GM10266 (cell line): ENCODE data around the gene TSPO.
"Not testable (repeated sequence)": the region's sequence is repeated elsewhere in the genome, so short reads cannot be mapped to it uniquely, and the experiment has no call there.

Experiments
- DNase-seq: peaks from one replicate; pipeline ENCODE4 v3.0.0; 2012; ENCODE audit errors: extremely low spot score
- TF ChIP-seq, protein P1 (sequence below): IDR thresholded peaks from 2 replicates; pipeline ENCODE4 v1.5.1; 2012; ENCODE audit warnings: mild to moderate bottlenecking, low read depth; ENCODE audit not compliant: control insufficient read depth, insufficient read depth; ENCODE audit errors: missing control alignments

The TSPO gene

DNA sequence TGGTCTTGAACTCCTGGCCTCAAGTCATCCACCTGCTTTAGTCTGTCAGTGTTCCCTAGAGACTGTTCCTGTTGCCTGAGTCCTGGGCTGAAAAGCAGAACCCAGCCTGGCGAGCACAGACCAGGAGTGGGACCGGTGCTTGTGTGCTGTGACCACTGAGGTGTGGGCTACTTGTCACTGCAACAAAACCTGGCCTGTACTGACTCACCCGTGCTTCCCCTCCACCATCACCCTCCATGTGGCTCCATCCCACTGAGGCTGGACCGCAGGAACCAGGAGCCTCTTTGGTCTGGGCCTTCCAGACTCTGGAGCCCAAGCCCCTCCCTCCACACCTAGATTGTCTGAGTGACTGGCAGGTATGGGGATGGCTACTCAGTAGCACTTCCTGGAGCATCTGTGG is 16.8 kb upstream of the TSPO start:
- no peak for DNase-seq
- TF ChIP-seq, protein P1, sequence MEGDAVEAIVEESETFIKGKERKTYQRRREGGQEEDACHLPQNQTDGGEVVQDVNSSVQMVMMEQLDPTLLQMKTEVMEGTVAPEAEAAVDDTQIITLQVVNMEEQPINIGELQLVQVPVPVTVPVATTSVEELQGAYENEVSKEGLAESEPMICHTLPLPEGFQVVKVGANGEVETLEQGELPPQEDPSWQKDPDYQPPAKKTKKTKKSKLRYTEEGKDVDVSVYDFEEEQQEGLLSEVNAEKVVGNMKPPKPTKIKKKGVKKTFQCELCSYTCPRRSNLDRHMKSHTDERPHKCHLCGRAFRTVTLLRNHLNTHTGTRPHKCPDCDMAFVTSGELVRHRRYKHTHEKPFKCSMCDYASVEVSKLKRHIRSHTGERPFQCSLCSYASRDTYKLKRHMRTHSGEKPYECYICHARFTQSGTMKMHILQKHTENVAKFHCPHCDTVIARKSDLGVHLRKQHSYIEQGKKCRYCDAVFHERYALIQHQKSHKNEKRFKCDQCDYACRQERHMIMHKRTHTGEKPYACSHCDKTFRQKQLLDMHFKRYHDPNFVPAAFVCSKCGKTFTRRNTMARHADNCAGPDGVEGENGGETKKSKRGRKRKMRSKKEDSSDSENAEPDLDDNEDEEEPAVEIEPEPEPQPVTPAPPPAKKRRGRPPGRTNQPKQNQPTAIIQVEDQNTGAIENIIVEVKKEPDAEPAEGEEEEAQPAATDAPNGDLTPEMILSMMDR: no peak

GRCh38 chr22:43135565-43135964 is 15.8 kb upstream of the TSPO start:
- TF ChIP-seq, protein P1: no peak
- DNase-seq: no peak

DNA sequence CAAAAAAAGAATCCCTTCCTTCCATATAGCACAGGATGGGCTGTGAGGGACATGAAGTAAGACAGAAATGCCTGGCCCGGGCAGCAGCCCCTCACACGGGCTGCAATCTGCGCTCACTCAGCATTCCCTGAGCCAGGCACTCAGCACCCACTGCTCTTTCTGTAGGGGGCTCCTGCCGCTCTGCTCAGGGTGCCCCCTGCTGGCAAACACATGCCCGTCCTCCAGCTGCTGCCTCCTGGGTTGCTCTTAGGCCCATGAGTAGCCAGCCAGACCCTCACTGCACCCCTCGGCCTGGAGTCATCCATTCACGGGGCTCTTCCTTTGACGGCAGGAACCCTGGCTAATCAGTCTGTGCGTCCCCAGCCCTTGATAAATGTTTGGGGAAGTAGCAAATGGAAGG is 15.1 kb upstream of the TSPO start:
- DNase-seq: peak; percentile 78
- TF ChIP-seq, protein P1: peak; percentile 80

- TF ChIP-seq, protein P1: no peak
- no peak for DNase-seq
These were observed 14.6 kb upstream of the TSPO start for GRCh38 chr22:43136801-43137200.

DNA sequence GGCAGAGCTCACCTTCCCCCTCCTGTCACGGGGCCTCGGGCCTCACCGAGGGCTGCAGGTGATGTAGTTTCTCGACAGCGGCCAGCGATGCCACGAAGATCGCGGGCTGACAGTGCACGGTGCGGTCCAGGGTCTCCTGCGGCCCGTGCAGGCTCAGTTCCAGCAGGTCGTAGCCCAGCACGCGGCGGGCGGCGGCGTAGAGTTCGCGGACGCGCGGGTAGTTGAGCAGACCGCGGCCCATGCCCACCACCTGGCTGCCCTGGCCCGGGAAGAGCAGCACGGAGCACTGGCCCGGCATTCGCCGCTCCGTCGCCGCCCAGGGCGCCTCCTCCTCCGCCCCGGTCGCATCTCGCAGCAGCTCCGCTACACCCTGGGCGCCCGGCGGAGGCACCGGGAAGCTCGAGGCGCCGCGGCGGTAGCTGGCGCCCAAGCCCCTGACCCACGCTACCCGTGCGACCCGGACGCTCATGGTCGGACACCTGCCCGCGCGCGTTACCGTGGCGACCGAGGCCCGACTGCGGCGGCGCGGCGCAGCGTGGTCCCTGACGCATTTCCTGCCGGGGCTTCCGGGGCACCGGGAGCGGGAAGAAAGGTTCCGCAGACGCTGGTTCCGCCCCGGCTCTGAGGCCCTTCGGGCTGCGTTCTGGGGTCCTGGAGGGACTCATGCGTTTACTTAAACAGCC is 8.3 kb upstream of the TSPO start, which contains the start of gene MCAT:
Gene MCAT (minus strand): TSS at position 519 of the 683 bp plus-strand sequence. CDS start 50 bp downstream, at position 469.
- peak; percentile 94 for DNase-seq

GRCh38 chr22:43144949-43145348 is 6.4 kb upstream of the TSPO start:
- no peak for DNase-seq
- TF ChIP-seq, protein P1: no peak

More for the DNA sequence above, 8.3 kb upstream of the TSPO start, which contains the start of gene MCAT:
- TF ChIP-seq, protein P1: no peak

DNA sequence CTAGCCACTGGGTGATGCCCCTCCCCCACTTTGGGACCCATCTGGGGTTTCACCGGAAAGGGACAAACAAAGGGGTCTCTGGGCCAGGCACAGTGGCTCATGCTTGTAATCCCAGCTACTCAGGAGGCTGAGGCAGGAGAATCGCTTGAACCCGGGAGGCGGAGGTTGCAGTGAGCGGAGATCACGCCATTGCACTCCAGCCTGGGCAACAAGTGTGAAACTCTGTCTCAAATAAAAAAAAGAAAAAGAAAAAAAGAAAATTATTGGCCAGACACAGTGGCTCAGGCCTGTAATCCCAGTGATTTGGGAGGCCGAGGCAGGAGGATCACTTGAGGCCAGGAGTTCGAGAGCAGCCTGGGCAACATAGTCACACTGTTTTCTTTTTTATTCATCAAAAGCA is 6.0 kb upstream of the TSPO start:
- DNase-seq: not testable (repeated sequence)

DNA sequence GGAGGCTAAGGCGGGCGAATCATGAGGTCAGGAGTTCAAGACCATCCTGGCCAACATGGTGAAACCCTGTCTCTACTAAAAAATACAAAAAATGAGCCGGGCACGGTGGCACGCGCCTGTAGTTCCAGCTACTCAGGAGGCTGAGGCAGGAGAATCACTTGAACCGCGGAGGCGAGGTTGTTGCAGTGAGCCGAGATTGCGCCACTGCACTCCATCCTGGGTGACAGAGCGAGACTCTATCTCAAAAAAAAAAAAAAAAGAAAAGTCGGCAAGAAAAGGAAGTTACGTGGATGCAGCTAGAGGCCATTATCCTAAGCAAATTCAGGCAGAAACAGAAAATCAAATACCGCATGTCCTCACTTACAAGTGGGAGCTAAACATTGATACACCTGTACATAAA is 5.0 kb upstream of the TSPO start:
- DNase-seq: not testable (repeated sequence)
